ENCODE data around the gene SCYL2. TPM values are rescaled to one million over a fixed set of nuclear protein-coding genes. Genes with fewer than 3 reads are reported as not detected.
"Not testable (repeated sequence)": the region's sequence is repeated elsewhere in the genome, so short reads cannot be mapped to it uniquely, and the experiment has no call there.

Gene SCYL2
- total RNA-seq, 1 donor from 2014 or later = 48.4 TPM

- Mint-ChIP-seq H3K36me3 (ENCODE audit: unreplicated experiment) (peaks cover 14% of the 10 kb centered on the region), H3K9me3 (ENCODE audit: unreplicated experiment) (no peaks in the 10 kb centered on the region), H3K4me1 (ENCODE audit: unreplicated experiment) (no peaks in the 10 kb centered on the region), H3K27me3 (ENCODE audit: unreplicated experiment) (no peaks in the 10 kb centered on the region), H3K4me3 (ENCODE audit: unreplicated experiment) (no peak overlapping the region), H3K27ac (ENCODE audit: unreplicated experiment) (no peak overlapping the region)
- DNase-seq (ENCODE audit: extremely low spot score, unreplicated experiment) = no peak
- no peak for TF ChIP-seq CTCF (IDR thresholded peaks at IDR 0.05)
These were observed 22.1 kb downstream of the SCYL2 start for GRCh38 chr12:100289038-100289437.

- no peak for DNase-seq (ENCODE audit: extremely low spot score, unreplicated experiment)
These were observed 23.0 kb downstream of the SCYL2 start for GRCh38 chr12:100290016-100290415.

DNA sequence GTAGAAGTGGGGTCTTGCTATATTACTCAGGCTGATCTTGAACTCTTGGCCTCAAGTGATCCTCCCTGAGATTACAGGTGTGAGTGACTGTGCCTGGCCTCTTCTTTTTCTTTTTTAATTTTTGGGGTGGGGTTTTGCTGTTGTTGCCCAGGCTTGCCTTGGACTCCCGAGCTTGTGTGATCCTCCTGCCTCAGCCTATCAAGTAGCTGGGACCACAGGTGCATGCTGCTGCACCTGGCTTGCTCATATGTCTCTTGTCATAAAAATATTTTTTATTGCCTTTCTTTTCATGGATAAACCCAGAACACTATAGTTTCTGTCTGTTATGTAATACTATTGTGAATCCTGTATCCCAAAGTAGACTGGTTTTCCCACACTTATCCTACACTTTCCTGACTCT is 26.0 kb downstream of the SCYL2 start:
- Mint-ChIP-seq H3K4me1 (ENCODE audit: unreplicated experiment) (no peaks in the 10 kb centered on the region), H3K4me3 (ENCODE audit: unreplicated experiment) (no peak overlapping the region), H3K36me3 (ENCODE audit: unreplicated experiment) (peaks cover 13% of the 10 kb centered on the region), H3K27me3 (ENCODE audit: unreplicated experiment) (no peaks in the 10 kb centered on the region), H3K9me3 (ENCODE audit: unreplicated experiment) (no peaks in the 10 kb centered on the region), H3K27ac (ENCODE audit: unreplicated experiment) (no peak overlapping the region)
- DNase-seq (ENCODE audit: extremely low spot score, unreplicated experiment) = no peak
- no peak for TF ChIP-seq CTCF (IDR thresholded peaks at IDR 0.05)

More at GRCh38 chr12:100290016-100290415, 23.0 kb downstream of the SCYL2 start:
- H3K36me3 Mint-ChIP-seq (ENCODE audit: unreplicated experiment) = peaks cover 14% of the 10 kb centered on the region
- H3K27ac Mint-ChIP-seq (ENCODE audit: unreplicated experiment) = no peak overlapping the region
- no peak for TF ChIP-seq CTCF (IDR thresholded peaks at IDR 0.05)
- no peaks in the 10 kb centered on the region for H3K9me3 Mint-ChIP-seq (ENCODE audit: unreplicated experiment)
- H3K27me3 Mint-ChIP-seq (ENCODE audit: unreplicated experiment) = no peaks in the 10 kb centered on the region
- H3K4me1 Mint-ChIP-seq (ENCODE audit: unreplicated experiment) = no peaks in the 10 kb centered on the region
- H3K4me3 Mint-ChIP-seq (ENCODE audit: unreplicated experiment) = no peak overlapping the region

DNA sequence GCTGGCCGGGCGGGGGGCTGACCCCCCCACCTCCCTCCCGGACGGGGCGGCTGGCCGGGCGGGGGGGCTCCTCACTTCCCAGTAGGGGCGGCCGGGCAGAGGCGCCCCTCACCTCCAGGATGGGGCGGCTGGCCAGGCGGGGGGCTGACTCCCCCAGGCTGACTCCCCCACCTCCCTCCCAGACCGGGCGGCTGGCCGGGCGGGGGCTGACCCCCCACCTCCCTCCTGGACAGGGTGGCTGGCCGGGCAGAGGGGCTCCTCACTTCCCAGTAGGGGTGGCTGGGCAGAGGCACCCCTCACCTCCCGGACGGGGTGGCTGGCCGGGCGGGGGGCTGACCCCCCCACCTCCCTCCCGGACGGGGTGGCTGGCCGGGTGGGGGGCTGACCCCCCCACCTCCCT is 27.4 kb downstream of the SCYL2 start:
- not testable (repeated sequence) for H3K27ac Mint-ChIP-seq (ENCODE audit: unreplicated experiment); H3K9me3 Mint-ChIP-seq (ENCODE audit: unreplicated experiment); H3K4me1 Mint-ChIP-seq (ENCODE audit: unreplicated experiment); H3K4me3 Mint-ChIP-seq (ENCODE audit: unreplicated experiment); DNase-seq (ENCODE audit: extremely low spot score, unreplicated experiment); H3K27me3 Mint-ChIP-seq (ENCODE audit: unreplicated experiment)
- H3K36me3 Mint-ChIP-seq (ENCODE audit: unreplicated experiment) = peaks cover 21% of the 10 kb centered on the region

GRCh38 chr12:100295764-100296555 is 29.0 kb downstream of the SCYL2 start:
- Mint-ChIP-seq H3K4me1 (ENCODE audit: unreplicated experiment) (no peaks in the 10 kb centered on the region), H3K9me3 (ENCODE audit: unreplicated experiment) (peaks cover 5% of the 10 kb centered on the region), H3K4me3 (ENCODE audit: unreplicated experiment) (no peak overlapping the region), H3K27ac (ENCODE audit: unreplicated experiment) (no peak overlapping the region), H3K27me3 (ENCODE audit: unreplicated experiment) (no peaks in the 10 kb centered on the region), H3K36me3 (ENCODE audit: unreplicated experiment) (peaks cover 36% of the 10 kb centered on the region)
- no peak for DNase-seq (ENCODE audit: extremely low spot score, unreplicated experiment)
- no peak for TF ChIP-seq CTCF (IDR thresholded peaks at IDR 0.05)

Data from osteocyte (in vitro differentiated cells).